HPDE6-E6E7 (cell line): ENCODE data around the gene BTG2.

Source experiments
- DNase-seq: peaks from one replicate; pipeline ENCODE4 v3.0.0; 2011; ENCODE audit warnings: missing footprints; ENCODE audit errors: extremely low spot score

The BTG2 gene

DNA sequence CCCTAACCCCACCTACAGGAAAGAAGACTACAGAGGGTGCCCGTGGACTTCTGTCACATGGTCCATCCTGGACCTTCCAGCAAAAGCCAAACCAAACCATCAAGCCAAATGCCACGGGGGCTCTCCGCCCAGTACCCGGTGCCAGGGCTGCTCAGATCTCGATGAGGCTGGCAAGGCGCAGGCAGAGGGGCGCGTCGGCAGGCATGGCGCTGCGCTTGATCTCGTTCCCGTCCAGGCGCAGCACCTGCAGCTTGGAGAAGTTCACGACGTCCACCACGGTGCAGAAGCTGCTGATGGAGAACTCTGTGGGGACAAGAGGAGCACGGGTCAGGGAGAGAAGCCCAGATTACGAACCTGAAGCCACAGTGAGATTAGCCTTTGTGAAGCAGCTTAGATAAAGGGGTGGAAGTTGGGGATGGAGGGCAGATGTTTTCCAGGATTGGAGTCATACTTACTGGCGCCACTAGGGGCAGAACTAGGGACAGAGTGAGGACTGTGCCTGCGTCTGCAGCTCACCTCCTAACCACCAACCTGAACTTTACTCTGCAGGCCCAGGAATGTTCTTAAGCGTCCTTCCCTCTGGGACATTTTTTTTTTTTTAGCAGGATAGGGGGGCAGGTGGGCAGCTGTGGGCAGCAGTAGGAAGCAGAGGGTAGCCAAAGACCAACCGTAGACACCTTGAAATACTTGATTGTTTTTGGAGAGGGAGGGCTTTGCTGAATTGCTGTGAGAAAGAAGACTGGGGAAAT, 37.0 kb downstream of the BTG2 start:
- DNase-seq = peak; percentile 73

DNA sequence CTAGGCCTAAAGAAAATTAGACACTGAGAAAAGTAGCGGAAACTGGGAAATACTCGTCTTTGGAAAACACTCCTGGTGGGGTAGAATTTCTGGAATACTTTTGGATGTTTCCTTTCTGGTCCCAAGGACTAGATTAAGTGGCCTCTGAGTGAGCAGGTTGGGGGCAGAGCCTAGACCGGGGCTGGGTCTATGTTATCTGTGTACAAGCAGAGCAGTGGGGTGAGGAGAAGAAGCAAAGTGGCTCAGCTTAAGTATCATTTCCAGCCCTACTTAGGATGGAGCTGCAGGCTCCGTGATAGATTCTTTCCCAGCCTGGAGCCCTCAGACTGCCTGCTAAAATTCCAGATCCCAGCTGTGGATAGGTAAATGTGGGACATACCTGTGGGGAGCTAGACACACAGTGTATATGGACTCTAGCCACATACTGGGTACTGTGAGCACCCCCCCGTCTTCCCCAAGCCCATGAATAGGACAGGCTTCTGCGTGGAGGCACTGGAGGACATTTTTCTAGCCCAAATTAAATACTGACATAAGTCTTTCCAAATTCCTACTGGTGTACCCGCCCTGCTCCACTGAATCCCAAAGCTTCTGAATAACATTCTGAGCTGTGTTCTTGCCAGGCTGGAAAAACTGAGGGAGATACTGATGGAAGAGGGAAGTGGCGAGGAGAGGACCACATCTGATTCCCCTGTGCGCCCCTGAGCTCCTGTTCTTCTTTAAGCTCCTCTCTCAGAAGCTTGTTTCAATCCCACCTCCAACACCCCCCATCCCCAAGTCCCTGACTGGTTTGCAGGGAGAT, 38.8 kb downstream of the BTG2 start:
- DNase-seq = no peak

DNA sequence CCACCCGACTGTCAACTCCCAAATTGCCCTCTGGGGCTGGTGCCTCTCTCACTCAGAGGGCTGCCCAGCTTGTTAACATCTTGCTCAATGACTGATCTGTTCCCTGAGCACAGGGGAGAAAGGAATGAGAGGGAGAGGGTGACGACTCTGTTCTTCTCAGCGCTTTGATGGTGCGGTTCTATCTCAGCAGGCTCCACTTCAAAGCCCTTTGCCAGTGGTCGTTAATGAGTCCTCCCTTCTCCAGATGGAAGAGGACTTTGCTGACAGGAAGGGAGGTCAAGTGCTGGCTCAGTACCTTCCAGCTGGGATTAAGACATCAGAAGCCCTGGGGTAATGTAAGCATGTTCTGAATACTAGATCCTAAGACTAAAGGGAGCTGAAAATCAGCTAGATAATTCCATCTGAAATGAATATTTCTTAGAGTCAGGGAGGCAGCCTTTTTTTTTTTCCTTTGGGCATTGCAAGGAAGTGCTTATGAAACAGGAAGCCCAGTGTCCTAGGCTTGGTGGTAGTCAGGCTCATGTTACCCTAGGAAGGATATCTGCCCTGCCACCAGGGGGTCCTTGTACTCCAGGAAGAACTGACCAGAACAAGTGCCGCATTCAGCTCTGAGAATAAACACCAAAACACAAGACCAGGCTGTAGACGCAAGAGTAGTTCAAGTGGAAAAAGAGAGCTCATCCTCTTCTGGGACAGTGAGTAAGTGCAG, 40.9 kb downstream of the BTG2 start:
- DNase-seq = no peak

DNA sequence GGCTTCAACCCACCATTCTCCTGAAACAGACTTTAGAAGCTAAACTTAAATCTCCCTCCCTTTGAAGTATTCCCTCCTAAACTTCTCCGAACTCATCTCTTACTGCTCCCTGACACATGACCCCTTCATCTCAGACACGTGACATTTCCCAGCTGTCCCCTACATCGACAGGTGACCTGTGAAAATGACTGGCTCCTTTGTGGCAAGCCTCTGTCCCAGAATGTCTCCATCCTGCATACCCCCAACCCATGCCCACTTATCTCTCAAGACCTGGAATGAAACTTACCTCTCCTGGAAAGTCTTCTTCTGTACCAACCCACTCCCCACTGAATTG, 41.4 kb downstream of the BTG2 start:
- no peak for DNase-seq

DNA sequence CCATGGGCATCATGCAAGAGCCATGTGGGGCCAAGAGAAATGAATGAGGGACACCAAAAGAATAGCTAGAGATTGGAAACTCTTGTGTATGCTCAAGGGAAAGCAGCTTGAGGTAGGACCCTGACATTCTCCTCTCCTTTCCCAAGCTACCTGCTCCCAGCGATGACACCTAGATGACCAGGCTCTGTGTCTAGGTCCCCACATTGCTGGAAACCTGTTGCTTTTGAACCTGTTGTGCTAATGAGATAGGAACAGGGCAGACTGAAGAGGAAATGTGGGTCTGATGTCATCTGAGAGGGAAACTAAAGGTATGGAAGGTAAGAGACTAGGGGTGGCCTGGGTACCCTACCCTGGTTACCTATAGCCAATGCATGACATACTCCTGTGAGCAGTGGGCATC, 43.8 kb downstream of the BTG2 start:
- no peak for DNase-seq

DNA sequence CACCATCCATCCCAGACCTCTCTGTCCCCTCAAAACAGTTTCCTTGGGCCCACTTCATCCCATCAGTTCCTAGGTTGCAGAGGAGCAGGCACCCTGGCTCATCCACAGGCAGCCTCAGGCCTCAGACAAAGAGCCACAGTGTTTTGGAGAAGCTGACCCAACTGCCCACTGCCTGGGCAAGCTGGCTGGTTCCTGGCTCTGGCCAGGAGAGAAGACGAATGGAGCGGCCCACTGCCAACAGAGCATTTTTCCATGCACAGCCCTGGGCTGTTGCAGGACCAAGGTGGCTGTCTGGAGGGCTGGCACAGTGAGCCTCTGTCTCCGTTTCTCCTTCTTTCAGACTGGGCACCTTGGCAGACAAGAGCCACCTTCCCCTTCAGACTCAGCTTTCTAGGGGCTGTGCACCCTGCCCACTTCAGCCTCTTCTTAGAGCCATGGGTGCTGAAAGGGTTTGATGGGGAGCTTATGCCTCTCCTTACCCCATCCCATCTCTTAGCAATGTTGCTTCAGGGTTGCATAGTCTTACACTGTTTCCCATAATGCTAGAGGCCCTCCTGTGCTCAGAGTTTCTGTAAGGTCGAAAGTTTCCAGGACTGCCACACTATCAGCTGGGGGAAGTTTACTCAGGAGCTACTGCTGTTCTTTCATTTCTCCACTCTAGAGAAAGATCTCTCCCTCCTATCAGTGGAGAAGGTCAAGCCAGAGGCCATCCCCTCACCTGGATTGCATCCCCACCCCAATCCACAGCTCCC, 44.6 kb downstream of the BTG2 start:
- no peak for DNase-seq

DNA sequence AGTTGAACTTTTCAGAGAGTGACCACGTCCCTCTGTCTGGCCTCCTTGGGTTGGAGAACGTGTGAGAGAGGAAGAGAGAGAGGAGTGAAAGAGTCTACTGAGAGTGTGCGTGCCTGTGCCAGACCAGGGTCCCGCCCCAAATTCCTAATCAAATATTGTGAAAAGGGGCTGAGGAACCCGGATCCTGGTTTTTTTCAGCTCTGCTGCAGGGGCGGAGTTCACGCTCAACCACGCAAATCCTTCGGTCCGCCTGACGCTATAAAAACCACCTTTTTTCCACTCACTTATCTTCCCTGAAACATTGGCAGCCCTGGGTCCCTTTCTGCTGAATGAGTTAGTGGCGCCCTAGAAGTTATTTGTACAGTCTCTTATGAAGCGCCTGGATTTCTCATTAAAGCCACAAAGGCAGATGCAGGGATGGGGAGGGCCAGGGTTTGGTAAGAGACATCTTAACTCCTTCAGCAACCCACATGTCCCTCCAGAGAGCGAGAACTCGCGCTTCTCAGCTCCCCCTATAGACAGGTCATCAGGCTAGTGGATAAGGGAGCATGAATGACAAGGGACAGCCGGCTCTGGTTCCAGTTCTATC, 45.8 kb downstream of the BTG2 start, which contains the start of gene FMOD:
FMOD (minus strand) TSS at position 86 of the 589 bp plus-strand sequence. CDS start 2,852 bp downstream, outside the sequence.
- DNase-seq = no peak

DNA sequence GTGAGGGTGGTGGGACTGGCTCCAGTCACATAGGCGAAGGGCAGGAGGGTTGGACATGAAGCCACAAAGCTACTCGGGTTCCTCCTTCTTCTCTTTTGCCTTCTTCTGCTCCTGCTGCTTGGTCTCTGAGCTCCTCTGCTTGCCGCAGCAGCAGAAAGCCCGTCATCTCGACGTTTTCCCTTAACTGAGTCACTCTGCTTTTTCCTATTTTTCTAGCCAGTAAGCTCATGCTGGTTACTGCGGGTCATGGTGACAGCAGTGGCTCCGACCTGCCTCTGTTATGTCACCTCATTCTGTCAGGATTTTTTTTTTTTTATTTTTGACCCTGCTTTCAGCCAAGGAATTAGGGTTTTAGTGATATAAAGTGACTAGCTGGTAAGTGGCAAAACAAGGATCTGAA, 48.2 kb downstream of the BTG2 start:
- no peak for DNase-seq

DNA sequence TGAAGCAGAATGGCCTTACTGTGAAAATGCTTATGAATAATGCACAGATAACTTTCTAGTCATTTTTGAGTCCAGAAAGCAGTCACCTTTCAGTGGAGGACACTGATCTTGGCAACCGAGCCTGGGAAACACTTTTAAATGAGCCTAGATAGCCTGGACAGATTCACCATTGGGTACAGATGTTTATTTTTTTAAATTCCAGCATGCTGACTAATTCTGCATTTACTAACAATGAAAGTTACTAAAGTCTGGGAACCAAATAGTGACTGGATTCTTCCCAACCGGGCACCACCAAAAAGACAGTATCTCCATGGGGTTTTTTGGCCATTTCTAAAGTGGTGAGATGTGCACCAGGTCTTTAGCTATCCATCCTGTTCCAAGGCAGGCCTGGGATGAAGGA, 48.9 kb downstream of the BTG2 start:
- DNase-seq = no peak

DNA sequence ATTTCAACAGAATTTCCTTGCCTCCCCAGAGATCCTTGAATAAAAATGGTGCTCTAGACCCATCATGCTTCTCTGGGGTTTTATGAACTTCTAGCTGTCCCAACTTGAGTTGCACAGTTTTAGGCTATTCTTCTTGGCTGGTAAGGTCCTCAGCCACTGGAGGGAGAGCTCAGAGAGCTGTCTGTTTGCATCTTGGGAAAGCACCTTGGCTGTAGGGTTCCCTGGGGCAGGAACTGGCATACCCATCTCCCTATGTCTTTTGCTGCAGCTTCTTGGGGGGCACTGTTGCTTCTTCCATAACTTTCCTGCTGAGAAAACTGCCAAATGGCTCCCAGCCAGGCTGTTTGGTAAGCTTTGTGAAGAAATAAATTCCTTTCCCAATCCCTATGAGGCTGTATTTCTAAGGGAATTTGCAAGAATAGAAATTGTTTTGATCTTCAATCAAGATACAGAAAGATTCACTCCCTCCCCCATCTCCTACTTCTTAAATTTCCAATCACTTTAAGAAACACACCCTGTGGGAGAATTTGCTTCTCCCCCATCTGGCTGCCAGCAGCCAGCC, 53.8 kb downstream of the BTG2 start:
- DNase-seq = no peak
